ENCODE measurements around the gene SMC1A.

DNA sequence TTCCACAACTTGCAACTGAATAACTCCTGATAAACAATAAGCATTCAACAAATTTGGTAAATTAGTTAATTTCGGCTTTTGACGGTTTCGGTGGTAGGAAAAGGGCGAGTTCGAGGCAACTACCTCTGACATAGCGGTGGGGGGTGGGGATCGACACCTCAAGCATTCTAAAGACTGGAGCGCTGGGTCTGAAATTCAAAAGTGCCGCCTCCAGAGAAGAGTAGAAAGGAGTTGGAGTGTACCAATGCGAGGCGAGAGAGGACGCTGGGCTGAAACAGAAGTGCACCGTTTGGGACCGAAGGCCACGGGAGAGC is 725 bp downstream of the SMC1A start:
- TF ChIP-seq, protein P1, sequence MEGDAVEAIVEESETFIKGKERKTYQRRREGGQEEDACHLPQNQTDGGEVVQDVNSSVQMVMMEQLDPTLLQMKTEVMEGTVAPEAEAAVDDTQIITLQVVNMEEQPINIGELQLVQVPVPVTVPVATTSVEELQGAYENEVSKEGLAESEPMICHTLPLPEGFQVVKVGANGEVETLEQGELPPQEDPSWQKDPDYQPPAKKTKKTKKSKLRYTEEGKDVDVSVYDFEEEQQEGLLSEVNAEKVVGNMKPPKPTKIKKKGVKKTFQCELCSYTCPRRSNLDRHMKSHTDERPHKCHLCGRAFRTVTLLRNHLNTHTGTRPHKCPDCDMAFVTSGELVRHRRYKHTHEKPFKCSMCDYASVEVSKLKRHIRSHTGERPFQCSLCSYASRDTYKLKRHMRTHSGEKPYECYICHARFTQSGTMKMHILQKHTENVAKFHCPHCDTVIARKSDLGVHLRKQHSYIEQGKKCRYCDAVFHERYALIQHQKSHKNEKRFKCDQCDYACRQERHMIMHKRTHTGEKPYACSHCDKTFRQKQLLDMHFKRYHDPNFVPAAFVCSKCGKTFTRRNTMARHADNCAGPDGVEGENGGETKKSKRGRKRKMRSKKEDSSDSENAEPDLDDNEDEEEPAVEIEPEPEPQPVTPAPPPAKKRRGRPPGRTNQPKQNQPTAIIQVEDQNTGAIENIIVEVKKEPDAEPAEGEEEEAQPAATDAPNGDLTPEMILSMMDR (IDR thresholded peaks at IDR 0.05), result no peak
- no peak for TF ChIP-seq POLR2A (IDR thresholded peaks at IDR 0.05)
